Esophagus muscularis mucosa (tissue), 4 donors: Measurements from ENCODE around the gene RNF14. TPM values are rescaled to one million over a fixed set of nuclear protein-coding genes. Genes with fewer than 3 reads are reported as not detected.
A peak's percentile ranks its signal among the peaks of the same experiment; 100 is the strongest.

Experiments used
- DNase-seq: peaks from one replicate; pipeline ENCODE4 v3.0.0-alpha.2; 2017; ENCODE audit errors: extremely low spot score
- H3K27ac ChIP-seq, 4 donors: fragments of 200-600 bp; sonication (generic); replicated peaks in 1 of 4; 1 replicate in 3 of 4; 2 replicates in 1 of 4; pipeline ENCODE4 v1.5.1; 2016 to 2019; ENCODE audit warnings: mild to moderate bottlenecking in 1 of 4
- H3K27me3 ChIP-seq, 4 donors: fragments of 200-600 bp; sonication (generic); one replicate each; pipeline versions ENCODE4 v1.5.1 to v1.6.0; 2016 to 2019
- H3K36me3 ChIP-seq, 4 donors: fragments of 200-600 bp; sonication (generic); one replicate each; pipeline ENCODE4 v1.5.1; 2016 to 2019
- H3K4me1 ChIP-seq, 4 donors: fragments of 200-600 bp; sonication (generic); one replicate each; pipeline ENCODE4 v1.5.1; 2016 to 2019
- H3K4me3 ChIP-seq, 4 donors: fragments of 200-600 bp; sonication (generic); 1 replicate in 2 of 4; 2 replicates in 2 of 4; pipeline ENCODE4 v1.5.1; 2016 to 2019; ENCODE audit warnings: mild to moderate bottlenecking in 4 of 4, moderate library complexity in 1 of 4
- H3K9me3 ChIP-seq, 4 donors: fragments of 200-600 bp; sonication (generic); 1 replicate in 3 of 4; 2 replicates in 1 of 4; pipeline ENCODE4 v1.5.1; 2016 to 2019
- EP300 ChIP-seq: sonication (generic); formaldehyde crosslinking; IDR thresholded peaks from one replicate; pipeline ENCODE4 v1.6.1; 2017; ENCODE audit warnings: antibody characterized with exemption
- POLR2A ChIP-seq: fragments of 450-650 bp; IDR thresholded peaks from one replicate; pipeline ENCODE4 v1.6.1; 2017; ENCODE audit warnings: antibody characterized with exemption, moderate library complexity, mild to moderate bottlenecking, low read depth
- POLR2AphosphoS5 ChIP-seq, 2 donors: sonication (generic); formaldehyde crosslinking; IDR thresholded peaks; one replicate each; pipeline ENCODE4 v1.6.1; 2017; ENCODE audit warnings: antibody characterized with exemption in 2 of 2
- WGBS: methylation state at CpG from one replicate; pipeline ENCODE4 v1.1.5; 2018; 5-methylcytosine and 5-hydroxymethylcytosine counted together
- intact Hi-C: fragments of 100-400 bp; cut with DNase I; formaldehyde crosslinking; loops from one replicate; pipeline ENCODE4 v1.15.1; 2023
- total RNA-seq, 4 donors: library from RNA; depleted of rRNA; stranded (reverse); fragments of >200 nt; gene quantifications; one replicate each; pipeline versions ENCODE4 v1.1.0 to v1.2.1, GENCODE V29; 2016
- TF ChIP-seq, protein P1 (sequence below), 3 experiments: fragments of 200-600 bp in 2 of 3; fragments of 450-650 bp in 1 of 3; sonication (generic) in 2 of 3; IDR thresholded peaks; one replicate each; pipeline ENCODE4 v1.5.1; 2017 to 2019; ENCODE audit warnings: antibody characterized with exemption in 3 of 3, mild to moderate bottlenecking in 2 of 3, moderate library complexity in 1 of 3

The RNF14 gene
- total RNA-seq, 4 donors from 2014 or later, result 65.8 to 94.1 (median 72.6) TPM

DNA sequence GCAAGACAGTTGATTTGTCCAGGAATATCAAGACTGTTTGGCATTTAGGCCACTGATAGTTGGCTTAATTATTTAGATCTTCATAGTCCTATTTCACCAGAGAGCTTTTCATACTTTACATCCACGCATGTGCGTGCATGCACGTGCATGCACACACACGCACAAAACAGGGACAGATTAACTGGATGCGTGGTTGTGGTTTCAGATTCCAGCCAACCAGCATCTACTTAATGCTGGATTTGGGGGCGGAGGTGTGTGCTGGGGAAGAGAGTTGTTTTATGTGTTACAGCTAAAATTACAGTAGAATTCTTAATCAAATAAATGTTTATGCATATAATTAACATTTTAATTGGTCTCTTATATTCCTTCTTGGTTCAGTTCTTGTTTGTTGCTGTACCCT, 7.3 kb downstream of the RNF14 start:
- intact Hi-C loops, result no loop called here
- WGBS, result 94% methylated on average over 6 of the region's 6 CpGs
- H3K9me3 ChIP-seq, result no peaks in the 10 kb centered on the region

DNA sequence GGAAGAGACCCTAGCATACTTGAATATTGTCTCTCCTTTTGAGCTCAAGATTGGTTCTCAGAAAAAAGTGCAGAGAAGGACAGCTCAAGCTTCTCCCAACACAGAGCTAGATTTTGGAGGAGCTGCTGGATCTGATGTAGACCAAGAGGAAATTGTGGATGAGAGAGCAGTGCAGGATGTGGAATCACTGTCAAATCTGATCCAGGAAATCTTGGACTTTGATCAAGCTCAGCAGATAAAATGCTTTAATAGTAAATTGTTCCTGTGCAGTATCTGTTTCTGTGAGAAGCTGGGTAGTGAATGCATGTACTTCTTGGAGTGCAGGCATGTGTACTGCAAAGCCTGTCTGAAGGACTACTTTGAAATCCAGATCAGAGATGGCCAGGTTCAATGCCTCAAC, 9.5 kb downstream of the RNF14 start:
- H3K36me3 ChIP-seq, result peaks cover 45 to 94% (median 77%) of the 10 kb centered on the region in 4 donors
- no peaks in the 10 kb centered on the region for H3K27me3 ChIP-seq
- TF ChIP-seq POLR2A, result no peak
- TF ChIP-seq EP300, result no peak
- no peak for TF ChIP-seq POLR2AphosphoS5 (IDR thresholded peaks at IDR 0.05)
- TF ChIP-seq, protein P1, sequence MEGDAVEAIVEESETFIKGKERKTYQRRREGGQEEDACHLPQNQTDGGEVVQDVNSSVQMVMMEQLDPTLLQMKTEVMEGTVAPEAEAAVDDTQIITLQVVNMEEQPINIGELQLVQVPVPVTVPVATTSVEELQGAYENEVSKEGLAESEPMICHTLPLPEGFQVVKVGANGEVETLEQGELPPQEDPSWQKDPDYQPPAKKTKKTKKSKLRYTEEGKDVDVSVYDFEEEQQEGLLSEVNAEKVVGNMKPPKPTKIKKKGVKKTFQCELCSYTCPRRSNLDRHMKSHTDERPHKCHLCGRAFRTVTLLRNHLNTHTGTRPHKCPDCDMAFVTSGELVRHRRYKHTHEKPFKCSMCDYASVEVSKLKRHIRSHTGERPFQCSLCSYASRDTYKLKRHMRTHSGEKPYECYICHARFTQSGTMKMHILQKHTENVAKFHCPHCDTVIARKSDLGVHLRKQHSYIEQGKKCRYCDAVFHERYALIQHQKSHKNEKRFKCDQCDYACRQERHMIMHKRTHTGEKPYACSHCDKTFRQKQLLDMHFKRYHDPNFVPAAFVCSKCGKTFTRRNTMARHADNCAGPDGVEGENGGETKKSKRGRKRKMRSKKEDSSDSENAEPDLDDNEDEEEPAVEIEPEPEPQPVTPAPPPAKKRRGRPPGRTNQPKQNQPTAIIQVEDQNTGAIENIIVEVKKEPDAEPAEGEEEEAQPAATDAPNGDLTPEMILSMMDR (IDR thresholded peaks at IDR 0.05), result no peak
- H3K4me1 ChIP-seq, result peaks cover 16 to 38% (median 35%) of the 10 kb centered on the region in 4 donors
- intact Hi-C loops, result no loop called here
- H3K9me3 ChIP-seq, result no peaks in the 10 kb centered on the region
- no peak for DNase-seq
- H3K4me3 ChIP-seq, result no peak overlapping the region
- peak overlapping the region in 1 of 4 donors; percentile 16 for H3K27ac ChIP-seq

More for the DNA sequence above, 7.3 kb downstream of the RNF14 start:
- TF ChIP-seq, protein P1 (IDR thresholded peaks at IDR 0.05), result no peak
- no peak for TF ChIP-seq EP300
- TF ChIP-seq POLR2AphosphoS5 (IDR thresholded peaks at IDR 0.05), result no peak
- TF ChIP-seq POLR2A, result no peak
- Histone ChIP-seq H3K27me3 (no peaks in the 10 kb centered on the region), H3K27ac (no peak overlapping the region), H3K4me3 (no peak overlapping the region), H3K36me3 (peaks cover 38 to 91% (median 69%) of the 10 kb centered on the region in 4 donors), H3K4me1 (peaks cover 26 to 48% (median 43%) of the 10 kb centered on the region in 4 donors)
- DNase-seq, result no peak

DNA sequence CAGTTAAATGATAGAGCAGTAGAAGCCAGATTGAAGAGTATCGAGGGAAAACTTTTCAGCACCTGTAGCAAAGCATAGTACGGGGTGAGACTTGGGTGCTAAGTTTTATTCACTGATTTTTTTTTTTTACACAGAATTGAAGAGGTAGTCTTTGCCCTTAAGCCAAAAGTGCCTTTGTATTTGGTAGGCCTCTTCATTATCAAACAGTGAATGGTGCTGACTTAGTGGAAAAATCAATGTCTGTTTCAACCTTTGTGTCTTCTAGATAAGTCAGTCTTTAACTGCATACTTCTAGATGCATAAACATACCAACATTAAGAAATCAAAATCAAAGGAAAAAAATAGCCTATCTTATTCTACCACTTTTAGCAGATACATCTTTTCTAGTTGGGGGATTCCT, 13.7 kb downstream of the RNF14 start:
- Histone ChIP-seq H3K27me3 (no peaks in the 10 kb centered on the region), H3K4me1 (peaks cover 6 to 13% (median 13%) of the 10 kb centered on the region in 4 donors), H3K9me3 (no peaks in the 10 kb centered on the region), H3K27ac (no peak overlapping the region), H3K36me3 (peaks cover 69 to 97% (median 94%) of the 10 kb centered on the region in 4 donors), H3K4me3 (no peak overlapping the region)
- no peak for TF ChIP-seq POLR2A
- TF ChIP-seq EP300, result no peak
- no peak for TF ChIP-seq POLR2AphosphoS5 (IDR thresholded peaks at IDR 0.05)
- TF ChIP-seq, protein P1 (IDR thresholded peaks at IDR 0.05), result no peak
- DNase-seq, result no peak
- intact Hi-C loops, result no loop called here
- WGBS, result 46% methylated on average over 2 of the region's 2 CpGs

DNA sequence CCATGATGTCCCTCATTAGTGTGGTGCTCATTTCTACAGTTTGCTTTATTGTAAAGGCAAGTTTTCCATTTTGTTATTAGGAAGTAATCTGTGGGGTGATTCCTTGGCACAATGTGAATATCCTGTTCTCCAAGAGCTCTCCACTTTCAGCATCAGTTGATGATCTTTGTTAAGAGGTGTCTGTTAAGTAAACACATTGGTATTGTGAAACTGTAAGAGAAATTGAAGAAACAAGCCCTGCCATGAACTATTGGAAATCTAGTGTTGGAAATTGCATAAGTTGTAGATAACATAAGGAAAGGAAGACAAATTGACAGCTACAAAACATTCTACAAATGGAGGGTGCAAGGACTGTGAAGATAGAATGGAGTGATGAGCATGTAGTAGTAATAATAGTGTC, 17.2 kb downstream of the RNF14 start:
- intact Hi-C loops, result no loop called here
- no peaks in the 10 kb centered on the region for H3K4me1 ChIP-seq
- H3K27ac ChIP-seq, result no peak overlapping the region
- peaks cover 40 to 98% (median 80%) of the 10 kb centered on the region in 4 donors for H3K36me3 ChIP-seq
- H3K4me3 ChIP-seq, result no peak overlapping the region
- H3K27me3 ChIP-seq, result no peaks in the 10 kb centered on the region
- H3K9me3 ChIP-seq, result no peaks in the 10 kb centered on the region
- TF ChIP-seq, protein P1 (IDR thresholded peaks at IDR 0.05), result no peak
- TF ChIP-seq EP300, result no peak
- no peak for TF ChIP-seq POLR2AphosphoS5 (IDR thresholded peaks at IDR 0.05)
- TF ChIP-seq POLR2A, result no peak
- DNase-seq, result no peak

DNA sequence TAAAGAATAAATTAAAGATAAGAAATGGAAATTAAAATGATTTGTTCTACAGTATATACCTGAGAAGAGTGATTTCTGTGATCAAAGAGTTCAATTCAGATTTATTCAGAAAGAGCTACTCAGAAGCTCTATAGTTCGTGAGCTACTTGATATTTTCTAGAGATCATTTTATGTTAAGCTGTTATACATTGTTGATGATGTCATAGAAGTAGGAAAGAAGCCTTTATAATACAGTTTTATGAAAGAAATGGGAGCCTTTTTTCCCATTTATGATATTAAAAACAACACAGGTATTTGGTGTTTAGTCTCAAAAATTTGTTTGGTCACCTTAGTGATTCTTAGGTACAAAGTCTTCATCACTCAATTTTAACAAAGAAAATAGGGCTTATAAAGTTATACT, 20.8 kb downstream of the RNF14 start:
- intact Hi-C loops, result loop anchor here (5.0 kb wide), 1 partner anchor 158 kb away; no protein-coding TSS in a partner anchor
- H3K9me3 ChIP-seq, result no peaks in the 10 kb centered on the region
- peaks cover 5 to 17% (median 6%) of the 10 kb centered on the region in 4 donors for H3K4me1 ChIP-seq
- no peak overlapping the region for H3K4me3 ChIP-seq
- H3K27ac ChIP-seq, result no peak overlapping the region
- 0% methylated on average over 1 of the region's 1 CpG for WGBS
- H3K27me3 ChIP-seq, result no peaks in the 10 kb centered on the region
- H3K36me3 ChIP-seq, result peaks cover 19 to 91% (median 69%) of the 10 kb centered on the region in 4 donors
- DNase-seq, result no peak
- TF ChIP-seq, protein P1 (IDR thresholded peaks at IDR 0.05), result no peak
- TF ChIP-seq POLR2A (no peak), POLR2AphosphoS5 (IDR thresholded peaks at IDR 0.05) (no peak), EP300 (no peak)
